Measurements from ENCODE around the gene DBX1.

The DBX1 gene

DNA sequence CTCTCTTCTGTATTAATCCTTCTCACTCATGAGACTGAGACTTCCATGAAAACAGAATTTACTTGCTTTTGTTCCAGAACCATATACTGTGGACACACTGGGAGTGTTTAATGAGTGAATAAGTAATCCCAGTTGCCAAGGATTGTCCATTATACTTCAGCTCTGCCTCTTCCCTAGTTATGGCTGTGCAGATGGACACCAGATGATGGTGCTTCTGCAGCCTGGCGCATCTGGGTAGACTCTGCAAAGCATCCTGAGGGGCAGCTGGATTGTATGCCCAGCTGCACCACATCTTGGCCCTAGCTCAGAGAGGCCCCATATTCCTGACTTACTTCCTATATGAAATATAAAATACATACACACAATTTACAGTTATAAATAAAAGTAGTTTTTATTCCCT, 43.5 kb downstream of the DBX1 start:
- Histone ChIP-seq H3K9ac (ENCODE audit: low read depth, low read length) (no peak overlapping the region), H3K9me3 (replicated peaks; ENCODE audit: low read length) (no peaks in the 10 kb centered on the region), H3K27me3 (ENCODE audit: control insufficient read depth, insufficient read depth, low read length) (no peaks in the 10 kb centered on the region), H3K4me1 (ENCODE audit: control insufficient read depth, insufficient read depth, low read length) (peaks cover 43% of the 10 kb centered on the region), H3K4me3 (ENCODE audit: low read length) (no peak overlapping the region), H3K4me2 (ENCODE audit: low read length) (no peak overlapping the region), H3K36me3 (ENCODE audit: insufficient read depth, low read length) (peaks cover 83% of the 10 kb centered on the region)

DNA sequence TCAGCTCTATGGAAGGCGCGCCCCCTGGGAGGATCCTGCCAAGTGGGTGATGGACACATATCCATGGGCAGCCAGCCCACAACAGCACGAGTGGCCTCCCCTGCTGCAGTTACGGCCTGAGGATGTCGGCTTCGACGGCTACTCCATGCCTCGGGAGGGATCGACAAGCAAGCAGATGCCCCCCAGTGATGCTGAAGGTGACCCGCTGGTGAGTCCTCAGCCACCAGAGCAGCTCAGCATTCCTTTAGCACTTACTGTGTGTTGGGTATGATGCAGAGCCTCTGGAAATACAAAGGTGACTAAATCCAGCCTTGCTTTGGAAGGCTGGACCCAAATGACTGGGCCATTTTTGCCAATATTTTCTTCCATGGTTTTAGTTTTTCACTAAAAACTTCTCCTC, 45.7 kb downstream of the DBX1 start:
- H3K4me2 ChIP-seq (ENCODE audit: low read length): no peak overlapping the region
- H3K4me3 ChIP-seq (ENCODE audit: low read length): no peak overlapping the region
- H3K4me1 ChIP-seq (ENCODE audit: control insufficient read depth, insufficient read depth, low read length): peaks cover 55% of the 10 kb centered on the region
- H3K27me3 ChIP-seq (ENCODE audit: control insufficient read depth, insufficient read depth, low read length): no peaks in the 10 kb centered on the region
- H3K9me3 ChIP-seq (replicated peaks; ENCODE audit: low read length): no peaks in the 10 kb centered on the region
- no peak overlapping the region for H3K9ac ChIP-seq (ENCODE audit: low read depth, low read length)
- peaks cover 76% of the 10 kb centered on the region for H3K36me3 ChIP-seq (ENCODE audit: insufficient read depth, low read length)

- Histone ChIP-seq H3K4me2 (ENCODE audit: low read length) (peak overlapping the region; percentile 74), H3K4me3 (ENCODE audit: low read length) (peak overlapping the region; percentile 28), H3K27me3 (ENCODE audit: control insufficient read depth, insufficient read depth, low read length) (no peaks in the 10 kb centered on the region), H3K9ac (ENCODE audit: low read depth, low read length) (peak overlapping the region; percentile 18), H3K36me3 (ENCODE audit: insufficient read depth, low read length) (peaks cover 72% of the 10 kb centered on the region), H3K4me1 (ENCODE audit: control insufficient read depth, insufficient read depth, low read length) (peaks cover 66% of the 10 kb centered on the region), H3K9me3 (replicated peaks; ENCODE audit: low read length) (no peaks in the 10 kb centered on the region)
These were observed 47.2 kb downstream of the DBX1 start for GRCh38 chr11:20113149-20113438.

- H3K4me3 ChIP-seq (ENCODE audit: low read length): peak overlapping the region; percentile 28
- no peaks in the 10 kb centered on the region for H3K9me3 ChIP-seq (replicated peaks; ENCODE audit: low read length)
- peak overlapping the region; percentile 62 for H3K9ac ChIP-seq (ENCODE audit: low read depth, low read length)
- peaks cover 72% of the 10 kb centered on the region for H3K36me3 ChIP-seq (ENCODE audit: insufficient read depth, low read length)
- peaks cover 66% of the 10 kb centered on the region for H3K4me1 ChIP-seq (ENCODE audit: control insufficient read depth, insufficient read depth, low read length)
- H3K27me3 ChIP-seq (ENCODE audit: control insufficient read depth, insufficient read depth, low read length): no peaks in the 10 kb centered on the region
- peak overlapping the region; percentile 74 for H3K4me2 ChIP-seq (ENCODE audit: low read length)
These were observed 47.8 kb downstream of the DBX1 start for GRCh38 chr11:20112291-20113148.

GRCh38 chr11:20111871-20112270, 48.4 kb downstream of the DBX1 start:
- no peaks in the 10 kb centered on the region for H3K27me3 ChIP-seq (ENCODE audit: control insufficient read depth, insufficient read depth, low read length)
- peak overlapping the region; percentile 62 for H3K9ac ChIP-seq (ENCODE audit: low read depth, low read length)
- no peak overlapping the region for H3K4me3 ChIP-seq (ENCODE audit: low read length)
- peak overlapping the region; percentile 74 for H3K4me2 ChIP-seq (ENCODE audit: low read length)
- H3K9me3 ChIP-seq (replicated peaks; ENCODE audit: low read length): no peaks in the 10 kb centered on the region
- H3K4me1 ChIP-seq (ENCODE audit: control insufficient read depth, insufficient read depth, low read length): peaks cover 66% of the 10 kb centered on the region
- peaks cover 70% of the 10 kb centered on the region for H3K36me3 ChIP-seq (ENCODE audit: insufficient read depth, low read length)

DNA sequence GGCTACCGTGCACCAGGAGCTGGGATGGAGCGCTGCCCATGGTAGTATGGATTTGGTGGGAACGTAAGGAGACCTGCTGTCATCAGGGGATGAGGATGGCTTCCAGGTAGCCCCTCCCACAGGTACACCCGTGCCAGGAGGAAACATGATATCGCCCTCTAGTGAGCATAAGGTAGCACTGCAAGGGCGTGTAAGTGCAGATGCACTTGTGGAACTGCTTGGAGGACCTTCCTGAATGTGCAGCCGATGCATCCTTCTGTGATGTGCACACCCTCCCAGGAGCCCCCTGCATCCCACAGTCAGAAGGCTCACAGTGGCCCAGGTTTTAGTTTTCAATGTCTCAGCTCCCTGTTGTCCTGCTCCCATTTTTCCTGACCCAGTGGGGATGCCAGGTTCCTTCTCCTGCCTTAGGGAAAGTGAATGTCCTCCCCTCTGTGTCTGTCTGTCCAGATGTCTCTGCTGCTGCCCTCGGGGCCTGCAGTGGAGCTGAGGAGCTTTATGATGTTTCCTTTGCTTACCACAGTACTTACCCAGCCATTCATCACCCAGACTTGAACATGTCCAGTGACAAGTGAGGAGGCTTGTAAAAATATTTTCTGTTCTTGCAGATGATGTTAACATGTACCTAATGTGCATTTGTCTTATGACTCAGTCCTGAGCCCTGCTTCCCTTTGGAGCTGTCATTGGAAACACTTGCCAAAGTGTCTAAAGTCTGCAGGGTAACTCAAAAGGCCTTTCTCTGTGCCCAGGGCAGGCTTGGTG, 49.2 kb downstream of the DBX1 start:
- Histone ChIP-seq H3K9me3 (replicated peaks; ENCODE audit: low read length) (no peaks in the 10 kb centered on the region), H3K4me3 (ENCODE audit: low read length) (peak overlapping the region; percentile 10), H3K36me3 (ENCODE audit: insufficient read depth, low read length) (peaks cover 63% of the 10 kb centered on the region), H3K27me3 (ENCODE audit: control insufficient read depth, insufficient read depth, low read length) (no peaks in the 10 kb centered on the region), H3K9ac (ENCODE audit: low read depth, low read length) (peak overlapping the region; percentile 62), H3K4me1 (ENCODE audit: control insufficient read depth, insufficient read depth, low read length) (peaks cover 66% of the 10 kb centered on the region), H3K4me2 (ENCODE audit: low read length) (peak overlapping the region; percentile 74)

DNA sequence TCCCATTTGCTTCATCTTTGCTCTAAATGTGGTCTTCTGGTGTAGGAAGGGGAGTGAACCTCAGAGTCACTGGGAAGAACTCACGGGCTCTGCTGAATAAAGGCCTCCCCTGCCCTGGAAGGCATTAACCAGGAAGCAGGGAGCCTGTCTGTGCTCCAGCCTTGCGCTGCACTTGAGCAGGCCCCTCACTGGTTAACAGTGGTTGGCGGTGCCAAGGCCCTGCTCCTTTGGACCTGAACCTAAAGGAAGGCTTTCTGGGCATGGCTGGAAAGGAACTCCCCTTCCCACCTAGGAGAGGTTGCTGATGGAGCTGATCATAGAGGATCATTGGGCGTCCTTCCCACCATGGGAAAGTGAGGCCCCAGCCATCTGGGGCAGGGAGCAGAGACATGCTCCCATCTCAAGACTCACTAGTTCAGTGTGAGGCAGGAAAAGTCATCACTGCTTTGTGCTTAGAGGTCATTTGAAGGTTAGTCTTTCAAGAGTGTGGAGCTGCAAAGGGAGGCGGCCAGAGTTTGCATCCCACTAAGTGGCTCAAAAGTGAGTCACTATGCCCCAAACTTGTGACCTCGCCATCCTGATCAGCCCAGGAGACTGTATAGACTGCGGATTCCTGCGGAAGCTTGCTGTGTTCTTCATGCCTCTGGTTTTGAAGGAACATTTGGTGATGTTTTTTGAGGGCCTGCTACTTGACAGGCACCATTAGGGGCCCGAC, 50.4 kb downstream of the DBX1 start:
- H3K4me3 ChIP-seq (ENCODE audit: low read length): no peak overlapping the region
- H3K4me1 ChIP-seq (ENCODE audit: control insufficient read depth, insufficient read depth, low read length): peaks cover 62% of the 10 kb centered on the region
- H3K9me3 ChIP-seq (replicated peaks; ENCODE audit: low read length): no peaks in the 10 kb centered on the region
- peak overlapping the region; percentile 59 for H3K4me2 ChIP-seq (ENCODE audit: low read length)
- no peak overlapping the region for H3K9ac ChIP-seq (ENCODE audit: low read depth, low read length)
- H3K27me3 ChIP-seq (ENCODE audit: control insufficient read depth, insufficient read depth, low read length): no peaks in the 10 kb centered on the region
- peaks cover 70% of the 10 kb centered on the region for H3K36me3 ChIP-seq (ENCODE audit: insufficient read depth, low read length)
